KMS-11 (cell line): ENCODE measurements around the gene ANO6.

ENCODE experiments used
- H2AFZ ChIP-seq: fragments of 200-600 bp; sonication (generic); 2 replicates; pipeline ENCODE4 v1.6.1; 2016; ENCODE audit warnings: antibody characterized with exemption, mixed run types, low read depth
- H3K27ac ChIP-seq: fragments of 200-600 bp; sonication (generic); 2 replicates; pipeline ENCODE4 v1.6.1; 2016; ENCODE audit warnings: mild to moderate bottlenecking, mixed run types
- H3K27me3 ChIP-seq: fragments of 200-600 bp; sonication (generic); 2 replicates; pipeline ENCODE4 v1.6.1; 2017; ENCODE audit warnings: mild to moderate bottlenecking, low read depth, mixed run types, moderate library complexity; ENCODE audit not compliant: insufficient read depth
- H3K36me3 ChIP-seq: fragments of 200-600 bp; sonication (generic); 2 replicates; pipeline ENCODE4 v1.6.1; 2017; ENCODE audit warnings: mild to moderate bottlenecking, mixed run types; ENCODE audit not compliant: insufficient read depth
- H3K4me1 ChIP-seq: fragments of 200-600 bp; sonication (generic); 2 replicates; pipeline ENCODE4 v1.6.1; 2016; ENCODE audit warnings: mild to moderate bottlenecking, low read depth, mixed run types; ENCODE audit not compliant: poor library complexity, severe bottlenecking
- H3K4me2 ChIP-seq: fragments of 200-600 bp; sonication (generic); 2 replicates; pipeline ENCODE4 v1.7.0; 2016; ENCODE audit warnings: mild to moderate bottlenecking, mixed run types
- H3K4me3 ChIP-seq: fragments of 200-600 bp; sonication (generic); IDR thresholded peaks from 2 replicates; pipeline ENCODE4 v1.6.1; 2017; ENCODE audit warnings: low read depth, low read length, mixed read lengths; ENCODE audit not compliant: insufficient read depth
- H3K79me2 ChIP-seq: fragments of 200-600 bp; sonication (generic); 2 replicates; pipeline ENCODE4 v1.6.1; 2016; ENCODE audit warnings: low read depth, mixed run types; ENCODE audit not compliant: insufficient read depth
- H3K9ac ChIP-seq: fragments of 200-600 bp; sonication (generic); 2 replicates; pipeline ENCODE4 v1.6.1; 2016; ENCODE audit warnings: mild to moderate bottlenecking, mixed run types
- H4K20me1 ChIP-seq: fragments of 200-600 bp; sonication (generic); 2 replicates; pipeline ENCODE4 v1.6.1; 2016; ENCODE audit warnings: mild to moderate bottlenecking, mixed run types; ENCODE audit not compliant: insufficient read depth
- CTCF ChIP-seq: fragments of 200-600 bp; sonication (generic); conservative IDR thresholded peaks from 2 replicates; pipeline ENCODE4 v1.6.1; 2017; ENCODE audit warnings: low read depth, mild to moderate bottlenecking, antibody characterized with exemption, low read length, moderate library complexity, mixed read lengths

Gene ANO6

GRCh38 chr12:45220969-45221368, 5.1 kb downstream of the ANO6 start:
- no peaks in the 10 kb centered on the region for H3K27me3 ChIP-seq
- peaks cover 54% of the 10 kb centered on the region for H3K4me1 ChIP-seq
- no peak overlapping the region for H2AFZ ChIP-seq
- no peaks in the 10 kb centered on the region; the same call in 1 of the 2 replicates for H4K20me1 ChIP-seq
- H3K9ac ChIP-seq, result no peak overlapping the region
- no peak for TF ChIP-seq CTCF
- H3K79me2 ChIP-seq, result peaks cover 87% of the 10 kb centered on the region
- no peak overlapping the region for H3K27ac ChIP-seq
- no peak overlapping the region for H3K4me3 ChIP-seq
- H3K4me2 ChIP-seq, result no peak overlapping the region
- H3K36me3 ChIP-seq, result no peaks in the 10 kb centered on the region

- Histone ChIP-seq H3K4me1 (peaks cover 41% of the 10 kb centered on the region), H3K9ac (no peak overlapping the region), H3K36me3 (no peaks in the 10 kb centered on the region), H4K20me1 (no peaks in the 10 kb centered on the region; the same call in 1 of the 2 replicates), H3K27ac (no peak overlapping the region), H3K4me3 (no peak overlapping the region), H3K79me2 (peaks cover 69% of the 10 kb centered on the region), H2AFZ (no peak overlapping the region), H3K4me2 (peak overlapping the region; percentile 62; the same call in 1 of the 2 replicates), H3K27me3 (no peaks in the 10 kb centered on the region)
- no peak for TF ChIP-seq CTCF
Observed at GRCh38 chr12:45223868-45224267, 8.0 kb downstream of the ANO6 start.

GRCh38 chr12:45224311-45224710, 8.4 kb downstream of the ANO6 start:
- Histone ChIP-seq H3K36me3 (no peaks in the 10 kb centered on the region), H3K27me3 (no peaks in the 10 kb centered on the region), H3K4me3 (no peak overlapping the region), H3K27ac (no peak overlapping the region), H3K79me2 (peaks cover 64% of the 10 kb centered on the region), H3K4me2 (peak overlapping the region; percentile 62), H3K9ac (no peak overlapping the region), H4K20me1 (no peaks in the 10 kb centered on the region; the same call in 1 of the 2 replicates), H2AFZ (no peak overlapping the region), H3K4me1 (peaks cover 36% of the 10 kb centered on the region)
- TF ChIP-seq CTCF, result no peak

- no peak for TF ChIP-seq CTCF
- Histone ChIP-seq H3K36me3 (no peaks in the 10 kb centered on the region), H3K4me3 (no peak overlapping the region), H3K79me2 (peaks cover 47% of the 10 kb centered on the region), H3K9ac (no peak overlapping the region), H4K20me1 (no peaks in the 10 kb centered on the region; the same call in 1 of the 2 replicates), H3K27me3 (no peaks in the 10 kb centered on the region), H3K4me1 (peaks cover 22% of the 10 kb centered on the region), H3K27ac (no peak overlapping the region), H3K4me2 (no peak overlapping the region), H2AFZ (no peak overlapping the region)
Observed at GRCh38 chr12:45226021-45226420, 10.1 kb downstream of the ANO6 start.
